ENCODE data around the gene RGS3. TPM values are rescaled to one million over a fixed set of nuclear protein-coding genes. Genes with fewer than 3 reads are reported as not detected.
A peak's percentile ranks its signal among the peaks of the same experiment; 100 is the strongest.

Gene RGS3
- total RNA-seq, 2 donors from 2014 or later = 112 to 184 TPM

- no peaks in the 10 kb centered on the region for H3K27me3 ChIP-seq
- peaks cover 0 to 89% of the 10 kb centered on the region in 2 donors for H3K4me1 ChIP-seq
- peak overlapping the region; percentile 68 to 73 for H3K4me3 ChIP-seq
- H3K36me3 ChIP-seq = peaks cover 33% of the 10 kb centered on the region
- no peak for TF ChIP-seq CTCF (IDR thresholded peaks at IDR 0.05)
- no peaks in the 10 kb centered on the region for H3K9me3 ChIP-seq
- peak overlapping the region; percentile 86 to 91 for H3K27ac ChIP-seq
- no peak for DNase-seq (ENCODE audit: low spot score)
Observed at GRCh38 chr9:113594484-113595299, 131.2 kb downstream of the RGS3 start.

- no peaks in the 10 kb centered on the region for H3K9me3 ChIP-seq
- peak overlapping the region; percentile 86 to 91 for H3K27ac ChIP-seq
- TF ChIP-seq CTCF (IDR thresholded peaks at IDR 0.05) = no peak
- no peaks in the 10 kb centered on the region for H3K27me3 ChIP-seq
- peaks cover 0 to 95% of the 10 kb centered on the region in 2 donors for H3K4me1 ChIP-seq
- DNase-seq (ENCODE audit: low spot score) = no peak
- peaks cover 33% of the 10 kb centered on the region for H3K36me3 ChIP-seq
- H3K4me3 ChIP-seq = peak overlapping the region; percentile 10 to 73
Observed at GRCh38 chr9:113596616-113597320, 133.2 kb downstream of the RGS3 start.

DNA sequence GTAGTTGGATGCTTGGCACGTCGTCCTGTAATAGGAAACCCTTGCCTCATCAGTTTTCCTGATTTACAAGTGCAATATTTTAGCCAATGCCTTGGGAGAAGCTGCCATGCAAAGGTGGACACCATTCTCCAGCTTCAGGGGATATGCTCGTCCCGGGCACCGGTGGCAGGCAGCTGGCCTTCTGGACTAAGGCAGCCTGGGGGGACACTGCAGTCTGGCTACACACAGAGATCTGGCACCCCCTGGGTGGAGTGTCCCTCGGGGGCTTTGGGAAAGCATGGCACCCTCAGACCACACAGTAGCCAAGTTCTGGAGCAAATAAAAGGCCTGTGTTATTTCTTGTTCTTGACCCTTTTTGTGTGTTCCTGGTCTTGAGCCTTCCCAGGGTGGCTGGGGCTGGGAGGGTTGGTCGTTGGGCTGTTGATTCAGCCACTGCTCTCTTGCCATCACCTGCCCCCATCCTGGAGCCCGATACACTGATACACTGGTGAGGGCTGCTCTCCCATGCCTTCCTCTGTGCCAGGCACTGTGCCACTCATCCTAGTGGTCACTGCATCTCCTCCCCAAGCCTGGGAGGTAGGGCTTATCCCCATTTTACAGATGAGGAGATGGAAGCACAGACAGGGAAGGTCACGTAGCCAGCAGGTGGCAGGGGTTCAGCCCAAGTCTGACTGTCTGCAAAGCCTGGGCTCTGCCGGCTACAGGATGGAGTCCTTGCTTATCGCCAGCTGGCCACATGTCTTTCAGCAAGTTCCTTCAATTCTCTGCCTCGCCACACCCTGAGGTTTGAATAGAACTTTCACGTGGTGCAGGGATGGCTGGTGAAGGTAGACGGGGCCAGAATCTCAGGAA, 134.1 kb downstream of the RGS3 start:
- DNase-seq (ENCODE audit: low spot score) = no peak
- Histone ChIP-seq H3K27me3 (no peaks in the 10 kb centered on the region), H3K27ac (peak overlapping the region; percentile 86 to 91), H3K4me3 (peak overlapping the region in 1 of 2 donors; percentile 73), H3K9me3 (no peaks in the 10 kb centered on the region), H3K4me1 (peaks cover 0 to 97% of the 10 kb centered on the region in 2 donors), H3K36me3 (peaks cover 33% of the 10 kb centered on the region)
- TF ChIP-seq CTCF (IDR thresholded peaks at IDR 0.05) = no peak

DNA sequence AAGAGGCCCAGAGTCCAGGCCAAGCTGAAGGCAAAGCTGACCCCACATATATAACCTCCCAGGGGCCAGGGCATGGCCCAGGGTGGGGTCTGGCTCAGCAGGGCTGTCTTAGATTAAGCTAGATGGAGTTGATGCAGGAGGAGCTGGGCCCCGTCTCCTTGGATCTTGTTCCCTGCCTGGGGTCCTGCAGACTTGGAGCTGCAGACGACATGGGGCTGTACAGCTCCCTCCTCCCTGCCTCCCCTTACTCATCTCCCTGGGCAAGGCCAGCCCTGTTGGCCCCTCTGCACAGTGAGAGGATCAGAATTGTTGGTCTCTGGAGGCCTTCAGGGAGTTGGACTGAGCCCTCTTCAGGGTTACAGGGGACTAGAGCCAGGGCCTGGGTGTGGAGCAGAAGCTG, 134.9 kb downstream of the RGS3 start:
- no peaks in the 10 kb centered on the region for H3K9me3 ChIP-seq
- TF ChIP-seq CTCF (IDR thresholded peaks at IDR 0.05) = no peak
- peaks cover 33% of the 10 kb centered on the region for H3K36me3 ChIP-seq
- peaks cover 0 to 97% of the 10 kb centered on the region in 2 donors for H3K4me1 ChIP-seq
- no peaks in the 10 kb centered on the region for H3K27me3 ChIP-seq
- H3K4me3 ChIP-seq = peak overlapping the region in 1 of 2 donors; percentile 73
- DNase-seq (ENCODE audit: low spot score) = no peak
- peak overlapping the region; percentile 86 to 91 for H3K27ac ChIP-seq

- Histone ChIP-seq H3K27ac (peak overlapping the region; percentile 86 to 91), H3K27me3 (no peaks in the 10 kb centered on the region)
- DNase-seq (ENCODE audit: low spot score) = no peak
Observed at GRCh38 chr9:113598883-113599282, 135.4 kb downstream of the RGS3 start.

More at GRCh38 chr9:113598883-113599282, 135.4 kb downstream of the RGS3 start:
- H3K36me3 ChIP-seq = peaks cover 33% of the 10 kb centered on the region
- H3K4me3 ChIP-seq = peak overlapping the region in 1 of 2 donors; percentile 73
- no peaks in the 10 kb centered on the region for H3K9me3 ChIP-seq
- H3K4me1 ChIP-seq = peaks cover 0 to 94% of the 10 kb centered on the region in 2 donors
- TF ChIP-seq CTCF (IDR thresholded peaks at IDR 0.05) = no peak
